ENCODE measurements around the gene SPAG16. TPM values are rescaled to one million over a fixed set of nuclear protein-coding genes. Genes with fewer than 3 reads are reported as not detected.

Gene SPAG16
- total RNA-seq, 1 experiment from 2014 or later: 17.3 TPM

DNA sequence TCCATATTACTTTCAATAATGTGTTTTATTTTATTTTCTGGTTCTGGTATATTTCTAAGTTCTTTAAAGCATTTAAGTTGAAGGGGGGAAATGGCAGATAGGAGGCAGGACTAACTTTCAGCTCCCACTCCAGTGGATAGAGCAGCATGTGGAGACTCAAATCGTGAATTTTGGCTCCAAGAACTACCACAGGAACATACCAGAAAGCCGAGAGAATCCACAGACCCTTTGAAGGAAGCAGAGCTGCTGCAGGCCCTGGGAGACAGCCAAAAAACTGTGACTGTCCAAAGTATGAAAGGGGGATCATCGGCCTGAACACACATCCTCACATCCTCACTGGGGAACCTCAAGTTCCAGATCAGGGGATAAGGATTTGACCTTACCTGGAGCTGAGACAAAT, 919.0 kb downstream of the SPAG16 start:
- Histone ChIP-seq H4K20me1 (ENCODE audit: control insufficient read depth, insufficient read depth, insufficient read length) (no peaks in the 10 kb centered on the region), H4K5ac (ENCODE audit: insufficient read length, low read depth, low read length) (no peak overlapping the region), H3K14ac (ENCODE audit: insufficient read depth, low read length) (no peak overlapping the region), H3K9me3 (ENCODE audit: control insufficient read depth, low read depth, low read length) (no peaks in the 10 kb centered on the region), H3K79me2 (ENCODE audit: insufficient read depth, low read length) (no peaks in the 10 kb centered on the region), H3K27ac (ENCODE audit: insufficient read length, low read depth, low read length) (no peak overlapping the region), H2BK12ac (ENCODE audit: insufficient read length, low read depth, low read length) (no peak overlapping the region), H3K4ac (ENCODE audit: low read depth, low read length) (no peak overlapping the region), H3K4me2 (ENCODE audit: insufficient read depth, insufficient read length, low read length) (no peak overlapping the region), H2BK120ac (ENCODE audit: low read depth, low read length, poor library complexity, severe bottlenecking) (no peak overlapping the region), H3K9ac (ENCODE audit: extremely low read depth, insufficient read length, low read length) (no peak overlapping the region), H3K4me1 (ENCODE audit: insufficient read depth, low read length) (no peaks in the 10 kb centered on the region), H3K18ac (ENCODE audit: insufficient read length, low read depth, low read length) (no peak overlapping the region), H2BK5ac (ENCODE audit: insufficient read length, low read length) (no peak overlapping the region), H3K56ac (ENCODE audit: insufficient read length, low read depth, low read length) (no peak overlapping the region), H2BK15ac (ENCODE audit: low read depth, low read length) (no peak overlapping the region), H3K79me1 (ENCODE audit: insufficient read depth, low read depth, low read length, poor library complexity, severe bottlenecking) (no peaks in the 10 kb centered on the region), H2AK5ac (ENCODE audit: insufficient read length, low read length) (no peak overlapping the region), H4K91ac (ENCODE audit: insufficient read length, low read depth, low read length) (no peak overlapping the region), H4K8ac (replicated peaks; ENCODE audit: insufficient read length, low read depth, low read length) (no peak overlapping the region), H3K23me2 (ENCODE audit: insufficient read length, low read depth, low read length, poor library complexity, severe bottlenecking) (no peaks in the 10 kb centered on the region), H2AFZ (ENCODE audit: low read length) (no peak overlapping the region), H3K23ac (ENCODE audit: insufficient read length, low read depth, low read length) (no peak overlapping the region), H3T11ph (ENCODE audit: low read length) (no peak overlapping the region), H3K27me3 (ENCODE audit: insufficient read depth, low read length) (no peaks in the 10 kb centered on the region), H2BK20ac (ENCODE audit: low read depth, low read length, poor library complexity, severe bottlenecking) (no peak overlapping the region)
- TF ChIP-seq CTCF (conservative IDR thresholded peaks at IDR 0.05): no peak
- no CpG with 5 or more reads among the region's 3 CpGs for WGBS (ENCODE audit: extremely low coverage, insufficient read length, low lambda C conversion rate)
- no peak overlapping the region for H3K27ac Mint-ChIP-seq
- DNase-seq: no peak
- no peaks in the 10 kb centered on the region; a peak in 1 of 7 replicates for H3K36me3 Mint-ChIP-seq (ENCODE audit: insufficient read depth in 1 of 3, low read depth in 3 of 3)
- H3K4me3 Mint-ChIP-seq: no peak overlapping the region
- H3K4me1 Mint-ChIP-seq: peaks cover 9 to 11% of the 10 kb centered on the region in 2 experiments
- H3K9me3 Mint-ChIP-seq: no peaks in the 10 kb centered on the region
- H3K27me3 Mint-ChIP-seq (ENCODE audit: low read depth): no peaks in the 10 kb centered on the region

All from H9 (cell line).